Neutrophil (primary cell): ENCODE results near the gene PRKCH.

ENCODE experiments used
- H3K27ac ChIP-seq: fragments of 200-600 bp; sonication (generic); 2 replicates; pipeline ENCODE4 v1.5.1; 2016; ENCODE audit warnings: mild to moderate bottlenecking, moderate library complexity
- H3K27me3 ChIP-seq: fragments of 200-600 bp; sonication (generic); 2 replicates; pipeline ENCODE4 v1.6.0; 2016; ENCODE audit warnings: mild to moderate bottlenecking
- H3K36me3 ChIP-seq: fragments of 200-600 bp; sonication (generic); 2 replicates; pipeline ENCODE4 v1.5.1; 2017
- H3K4me1 ChIP-seq, 2 experiments: fragments of 200-600 bp in 1 of 2; sonication (generic) in 1 of 2; 1 replicate in 1 of 2; 2 replicates in 1 of 2; pipeline versions ENCODE4 v1.5.1 to v1.6.1; 2013 to 2016; ENCODE audit warnings: low read depth in 1 of 2, low read length in 1 of 2, mild to moderate bottlenecking in 1 of 2, moderate library complexity in 1 of 2; ENCODE audit not compliant: control insufficient read depth in 1 of 2, insufficient read depth in 1 of 2
- H3K4me3 ChIP-seq, 2 experiments: fragments of 200-600 bp in 1 of 2; sonication (generic) in 1 of 2; 1 replicate in 1 of 2; 2 replicates in 1 of 2; pipeline ENCODE4 v1.5.1; 2013 to 2016; ENCODE audit warnings: low read depth in 1 of 2, low read length in 1 of 2, mild to moderate bottlenecking in 1 of 2, moderate library complexity in 1 of 2
- H3K9me3 ChIP-seq: fragments of 200-600 bp; sonication (generic); 2 replicates; pipeline ENCODE4 v1.5.1; 2016
- TF ChIP-seq, protein P1 (sequence below): fragments of 200-600 bp; sonication (generic); IDR thresholded peaks from 2 replicates; pipeline ENCODE4 v1.5.1; 2016; ENCODE audit warnings: antibody characterized with exemption

The PRKCH gene

DNA sequence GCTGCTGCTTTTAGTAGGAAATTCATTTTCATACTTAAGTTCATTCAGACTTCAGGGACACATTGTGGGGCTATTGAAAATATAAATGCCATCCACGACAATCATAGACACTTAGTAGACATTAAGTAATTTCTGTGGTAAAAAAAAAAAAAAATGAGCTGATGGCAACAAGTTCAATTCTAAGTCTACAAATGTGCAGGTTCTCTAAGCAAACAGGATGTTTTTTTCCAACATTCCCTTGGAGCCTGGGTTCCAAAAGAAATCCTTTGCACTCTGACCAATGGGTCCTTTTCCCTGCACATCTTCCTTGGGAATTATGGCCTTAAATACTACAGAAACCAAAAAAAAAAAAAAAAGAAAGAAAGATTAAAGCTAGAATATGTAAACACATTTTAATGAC lies 198.4 kb downstream of the PRKCH start:
- no peak overlapping the region for H3K4me3 ChIP-seq
- H3K4me1 ChIP-seq: peaks cover under 1% of the 10 kb centered on the region in 2 experiments
- no peaks in the 10 kb centered on the region for H3K36me3 ChIP-seq
- no peaks in the 10 kb centered on the region for H3K9me3 ChIP-seq
- TF ChIP-seq, protein P1, sequence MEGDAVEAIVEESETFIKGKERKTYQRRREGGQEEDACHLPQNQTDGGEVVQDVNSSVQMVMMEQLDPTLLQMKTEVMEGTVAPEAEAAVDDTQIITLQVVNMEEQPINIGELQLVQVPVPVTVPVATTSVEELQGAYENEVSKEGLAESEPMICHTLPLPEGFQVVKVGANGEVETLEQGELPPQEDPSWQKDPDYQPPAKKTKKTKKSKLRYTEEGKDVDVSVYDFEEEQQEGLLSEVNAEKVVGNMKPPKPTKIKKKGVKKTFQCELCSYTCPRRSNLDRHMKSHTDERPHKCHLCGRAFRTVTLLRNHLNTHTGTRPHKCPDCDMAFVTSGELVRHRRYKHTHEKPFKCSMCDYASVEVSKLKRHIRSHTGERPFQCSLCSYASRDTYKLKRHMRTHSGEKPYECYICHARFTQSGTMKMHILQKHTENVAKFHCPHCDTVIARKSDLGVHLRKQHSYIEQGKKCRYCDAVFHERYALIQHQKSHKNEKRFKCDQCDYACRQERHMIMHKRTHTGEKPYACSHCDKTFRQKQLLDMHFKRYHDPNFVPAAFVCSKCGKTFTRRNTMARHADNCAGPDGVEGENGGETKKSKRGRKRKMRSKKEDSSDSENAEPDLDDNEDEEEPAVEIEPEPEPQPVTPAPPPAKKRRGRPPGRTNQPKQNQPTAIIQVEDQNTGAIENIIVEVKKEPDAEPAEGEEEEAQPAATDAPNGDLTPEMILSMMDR: no peak
- H3K27ac ChIP-seq: no peak overlapping the region
- no peaks in the 10 kb centered on the region for H3K27me3 ChIP-seq

DNA sequence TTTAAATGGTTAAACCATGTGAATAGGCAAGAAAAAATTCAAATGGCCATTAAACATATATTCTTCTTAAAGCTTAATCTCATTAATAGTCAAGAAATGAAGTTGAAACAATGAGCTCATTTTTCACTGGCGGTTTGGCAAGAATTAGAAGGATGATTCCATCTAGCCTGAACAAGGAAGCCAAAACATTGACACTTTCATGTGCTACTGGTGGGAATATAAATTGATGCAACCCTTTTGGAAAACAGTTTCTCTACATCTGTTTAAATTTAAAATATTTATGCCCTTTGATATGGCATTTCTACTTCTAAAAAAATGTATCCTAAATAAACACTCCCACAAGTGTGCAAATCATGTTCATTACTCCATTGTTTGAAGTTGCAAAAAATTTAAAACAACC lies 199.2 kb downstream of the PRKCH start:
- Histone ChIP-seq H3K9me3 (no peaks in the 10 kb centered on the region), H3K4me1 (peaks cover 9% of the 10 kb centered on the region in 2 experiments), H3K36me3 (no peaks in the 10 kb centered on the region), H3K27me3 (no peaks in the 10 kb centered on the region), H3K27ac (no peak overlapping the region), H3K4me3 (no peak overlapping the region)
- TF ChIP-seq, protein P1: no peak

DNA sequence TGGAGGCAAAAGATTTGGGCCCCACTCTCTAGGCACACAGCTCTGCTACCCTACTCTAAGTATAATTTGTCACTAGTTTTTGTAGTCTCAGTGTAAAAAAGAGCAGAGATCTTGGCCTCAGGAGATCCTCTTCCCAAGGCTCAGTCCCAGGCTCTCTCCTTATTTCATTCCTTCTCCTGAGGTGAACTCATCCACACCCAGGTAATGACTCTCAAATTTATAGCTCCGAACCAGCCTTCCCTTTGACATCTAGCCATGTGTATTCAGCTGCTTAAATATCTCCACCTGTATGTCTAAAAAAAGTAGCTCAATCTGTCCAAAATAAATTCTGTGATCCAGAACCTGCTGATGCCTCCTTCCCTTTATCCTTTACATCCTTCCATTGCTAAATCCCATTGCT lies 200.4 kb downstream of the PRKCH start:
- H3K4me1 ChIP-seq: peaks cover 13 to 15% of the 10 kb centered on the region in 2 experiments

DNA sequence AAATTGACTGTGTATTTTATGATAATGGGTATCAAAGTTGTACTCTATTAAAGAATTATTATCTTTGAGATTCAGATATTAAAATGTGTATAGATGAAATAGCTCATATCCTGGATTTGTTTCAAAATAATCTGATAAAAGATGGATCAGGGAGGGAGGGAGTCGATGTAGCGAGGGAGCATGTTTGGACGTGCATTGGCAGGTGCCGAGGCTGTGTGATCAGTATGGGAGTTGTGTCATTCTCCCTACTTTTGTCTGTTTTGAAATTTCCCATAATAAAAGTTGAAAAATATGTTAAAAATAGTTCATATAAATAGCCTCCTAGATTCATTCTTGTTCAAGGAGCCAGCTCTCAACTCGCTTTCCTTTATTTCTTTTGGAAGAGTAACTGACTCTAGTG lies 202.4 kb downstream of the PRKCH start:
- H3K27ac ChIP-seq: no peak overlapping the region
- no peak overlapping the region for H3K4me3 ChIP-seq
- H3K27me3 ChIP-seq: no peaks in the 10 kb centered on the region
- H3K9me3 ChIP-seq: no peaks in the 10 kb centered on the region
- H3K4me1 ChIP-seq: peaks cover 15 to 16% of the 10 kb centered on the region in 2 experiments
- H3K36me3 ChIP-seq: no peaks in the 10 kb centered on the region
- TF ChIP-seq, protein P1: no peak

More for the DNA sequence above, 200.4 kb downstream of the PRKCH start:
- no peak overlapping the region for H3K4me3 ChIP-seq
- no peaks in the 10 kb centered on the region for H3K36me3 ChIP-seq
- no peaks in the 10 kb centered on the region for H3K9me3 ChIP-seq
- H3K27me3 ChIP-seq: no peaks in the 10 kb centered on the region
- TF ChIP-seq, protein P1: no peak
- H3K27ac ChIP-seq: no peak overlapping the region

DNA sequence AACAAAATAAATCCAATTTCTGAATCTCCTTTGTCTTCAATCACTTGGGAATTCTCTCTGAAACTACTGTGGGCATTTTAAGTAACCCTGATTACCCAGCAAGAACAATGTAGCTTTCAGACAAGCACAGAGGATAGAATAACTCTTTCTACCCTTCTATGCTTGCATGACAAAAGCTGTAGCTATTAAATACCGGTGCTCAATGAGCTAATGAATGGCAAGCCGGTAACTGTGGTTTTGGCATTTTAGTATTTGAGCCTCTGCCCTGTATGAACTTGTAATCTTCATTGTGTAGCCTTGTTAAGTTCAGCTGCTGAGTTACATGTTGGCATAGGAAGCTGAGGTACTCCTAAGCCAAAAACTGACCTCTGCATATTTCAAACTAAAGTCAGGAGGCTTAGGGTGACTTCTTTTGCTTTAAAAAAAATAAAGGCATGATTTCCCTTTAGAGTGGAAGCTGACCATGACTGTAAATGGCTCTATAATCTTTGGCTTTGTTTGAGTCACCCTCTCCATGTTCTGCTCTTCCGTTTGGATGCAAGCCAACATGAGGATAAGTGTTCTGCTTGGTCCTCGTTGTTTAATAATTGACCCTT lies 202.9 kb downstream of the PRKCH start:
- Histone ChIP-seq H3K9me3 (no peaks in the 10 kb centered on the region), H3K4me3 (no peak overlapping the region), H3K27me3 (no peaks in the 10 kb centered on the region), H3K27ac (no peak overlapping the region), H3K4me1 (peaks cover 16 to 18% of the 10 kb centered on the region in 2 experiments), H3K36me3 (no peaks in the 10 kb centered on the region)
- TF ChIP-seq, protein P1: no peak

DNA sequence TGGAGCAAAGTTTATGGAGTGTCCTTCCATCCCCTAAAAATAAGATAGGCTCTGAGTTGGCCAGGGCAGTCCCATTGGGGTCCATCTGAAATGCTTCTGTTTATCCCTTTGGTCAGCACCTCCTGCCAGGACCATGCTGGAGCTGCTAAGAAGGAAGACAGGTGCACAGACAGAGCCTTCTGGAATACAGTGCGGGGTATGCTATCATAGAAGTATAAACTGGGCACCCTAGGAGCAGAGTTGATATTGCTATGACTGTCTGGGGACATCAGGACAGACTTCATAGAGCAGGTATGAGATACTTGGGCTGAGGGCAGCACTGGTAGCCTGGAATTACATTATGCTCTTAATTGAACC lies 203.5 kb downstream of the PRKCH start:
- H3K9me3 ChIP-seq: no peaks in the 10 kb centered on the region
- TF ChIP-seq, protein P1: no peak
- H3K4me1 ChIP-seq: peaks cover 16 to 18% of the 10 kb centered on the region in 2 experiments
- H3K27me3 ChIP-seq: no peaks in the 10 kb centered on the region
- H3K36me3 ChIP-seq: no peaks in the 10 kb centered on the region
- H3K27ac ChIP-seq: peak overlapping the region; percentile 66
- no peak overlapping the region for H3K4me3 ChIP-seq
